Neutrophil (primary cell): ENCODE measurements around the gene ASIC3.
"Not testable (repeated sequence)": the region's sequence is repeated elsewhere in the genome, so short reads cannot be mapped to it uniquely, and the experiment has no call there.

Experiments
- H3K27ac ChIP-seq: fragments of 200-600 bp; sonication (generic); 2 replicates; pipeline ENCODE4 v1.5.1; 2016; ENCODE audit warnings: mild to moderate bottlenecking, moderate library complexity
- H3K27me3 ChIP-seq: fragments of 200-600 bp; sonication (generic); 2 replicates; pipeline ENCODE4 v1.6.0; 2016; ENCODE audit warnings: mild to moderate bottlenecking
- H3K36me3 ChIP-seq: fragments of 200-600 bp; sonication (generic); 2 replicates; pipeline ENCODE4 v1.5.1; 2017
- H3K4me1 ChIP-seq, 2 experiments: fragments of 200-600 bp in 1 of 2; sonication (generic) in 1 of 2; 1 replicate in 1 of 2; 2 replicates in 1 of 2; pipeline versions ENCODE4 v1.5.1 to v1.6.1; 2013 to 2016; ENCODE audit warnings: low read depth in 1 of 2, low read length in 1 of 2, mild to moderate bottlenecking in 1 of 2, moderate library complexity in 1 of 2; ENCODE audit not compliant: control insufficient read depth in 1 of 2, insufficient read depth in 1 of 2
- H3K4me3 ChIP-seq, 2 experiments: fragments of 200-600 bp in 1 of 2; sonication (generic) in 1 of 2; 1 replicate in 1 of 2; 2 replicates in 1 of 2; pipeline ENCODE4 v1.5.1; 2013 to 2016; ENCODE audit warnings: low read depth in 1 of 2, low read length in 1 of 2, mild to moderate bottlenecking in 1 of 2, moderate library complexity in 1 of 2
- H3K9me3 ChIP-seq: fragments of 200-600 bp; sonication (generic); 2 replicates; pipeline ENCODE4 v1.5.1; 2016
- CTCF ChIP-seq: fragments of 200-600 bp; sonication (generic); IDR thresholded peaks from 2 replicates; pipeline ENCODE4 v1.5.1; 2016; ENCODE audit warnings: antibody characterized with exemption

The ASIC3 gene

GRCh38 chr7:151038951-151039849, 9.1 kb upstream of the ASIC3 start:
- Histone ChIP-seq H3K36me3 (peaks cover 39% of the 10 kb centered on the region), H3K4me1 (no peaks in the 10 kb centered on the region), H3K4me3 (no peak overlapping the region), H3K27me3 (no peaks in the 10 kb centered on the region), H3K9me3 (no peaks in the 10 kb centered on the region), H3K27ac (no peak overlapping the region)
- no peak for TF ChIP-seq CTCF

GRCh38 chr7:151039850-151040548, 8.3 kb upstream of the ASIC3 start:
- H3K36me3 ChIP-seq = peaks cover 33% of the 10 kb centered on the region
- H3K9me3 ChIP-seq = no peaks in the 10 kb centered on the region
- H3K4me1 ChIP-seq = no peaks in the 10 kb centered on the region
- H3K4me3 ChIP-seq = no peak overlapping the region
- H3K27me3 ChIP-seq = no peaks in the 10 kb centered on the region
- H3K27ac ChIP-seq = no peak overlapping the region
- no peak for TF ChIP-seq CTCF

DNA sequence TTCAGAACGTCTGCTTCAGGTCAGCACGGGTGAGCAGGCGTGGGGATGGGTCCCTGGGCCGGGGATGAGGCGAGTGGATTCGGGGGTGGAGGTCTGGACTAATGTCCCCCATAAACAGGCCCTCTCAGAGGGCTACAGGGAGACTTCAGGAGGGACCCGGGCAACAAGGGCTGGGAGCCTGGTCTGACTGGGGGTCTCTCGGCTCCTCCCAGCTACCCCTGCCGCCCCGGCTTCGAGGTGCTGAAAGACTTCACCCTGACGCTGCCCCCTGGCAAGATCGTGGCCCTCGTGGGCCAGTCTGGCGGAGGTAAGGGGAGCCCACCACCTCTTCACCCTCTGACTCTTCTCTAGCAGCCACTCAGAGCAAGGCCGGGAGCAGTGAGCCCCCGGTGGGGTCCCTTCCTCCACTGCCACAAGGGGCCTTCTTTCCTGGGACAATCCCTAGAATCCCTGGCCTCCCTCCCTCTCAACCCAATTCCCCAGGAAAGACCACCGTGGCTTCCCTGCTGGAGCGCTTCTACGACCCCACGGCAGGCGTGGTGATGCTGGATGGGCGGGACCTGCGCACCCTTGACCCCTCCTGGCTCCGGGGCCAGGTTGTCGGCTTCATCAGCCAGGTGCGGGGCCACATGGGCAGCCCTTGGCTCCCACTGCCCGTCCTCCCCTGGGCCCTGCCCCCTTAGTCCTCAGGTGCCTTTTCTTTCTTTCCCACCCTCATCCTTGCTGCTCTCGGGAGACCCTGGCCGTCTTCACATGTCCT, 7.5 kb upstream of the ASIC3 start:
- Histone ChIP-seq H3K4me3 (no peak overlapping the region), H3K9me3 (no peaks in the 10 kb centered on the region), H3K4me1 (no peaks in the 10 kb centered on the region), H3K36me3 (peaks cover 33% of the 10 kb centered on the region), H3K27me3 (no peaks in the 10 kb centered on the region), H3K27ac (no peak overlapping the region)
- TF ChIP-seq CTCF = no peak

GRCh38 chr7:151043449-151043848, 4.9 kb upstream of the ASIC3 start:
- H3K4me3 ChIP-seq, H3K27me3 ChIP-seq, H3K27ac ChIP-seq, H3K9me3 ChIP-seq, H3K4me1 ChIP-seq: not testable (repeated sequence)
- H3K36me3 ChIP-seq = peaks cover 18% of the 10 kb centered on the region

DNA sequence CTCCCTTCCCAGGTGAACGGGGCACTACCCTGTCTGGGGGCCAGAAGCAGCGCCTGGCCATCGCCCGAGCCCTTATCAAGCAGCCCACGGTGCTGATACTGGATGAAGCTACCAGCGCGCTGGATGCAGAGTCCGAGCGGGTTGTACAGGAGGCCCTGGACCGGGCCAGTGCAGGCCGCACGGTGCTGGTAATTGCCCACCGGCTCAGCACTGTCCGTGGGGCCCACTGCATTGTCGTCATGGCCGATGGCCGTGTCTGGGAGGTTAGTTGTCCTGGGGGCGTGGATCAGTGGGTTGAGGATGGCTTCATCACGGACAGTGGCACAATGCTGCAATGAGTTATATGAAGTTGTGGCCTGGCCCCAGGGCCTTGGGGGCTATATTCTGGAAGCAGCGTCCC, 4.4 kb upstream of the ASIC3 start:
- Histone ChIP-seq H3K4me3 (no peak overlapping the region), H3K36me3 (peaks cover 18% of the 10 kb centered on the region), H3K27me3 (peaks cover 3% of the 10 kb centered on the region), H3K9me3 (no peaks in the 10 kb centered on the region), H3K4me1 (no peaks in the 10 kb centered on the region), H3K27ac (no peak overlapping the region)
- TF ChIP-seq CTCF = no peak
